Measurements from ENCODE around the gene RBPMS2. TPM values are rescaled to one million over a fixed set of nuclear protein-coding genes. Genes with fewer than 3 reads are reported as not detected.

RBPMS2 gene
- total and polyA plus RNA-seq, 2 of the 4 experiments (the other 2 are of a cell fraction), result 2.8 TPM; not detected in 1

DNA sequence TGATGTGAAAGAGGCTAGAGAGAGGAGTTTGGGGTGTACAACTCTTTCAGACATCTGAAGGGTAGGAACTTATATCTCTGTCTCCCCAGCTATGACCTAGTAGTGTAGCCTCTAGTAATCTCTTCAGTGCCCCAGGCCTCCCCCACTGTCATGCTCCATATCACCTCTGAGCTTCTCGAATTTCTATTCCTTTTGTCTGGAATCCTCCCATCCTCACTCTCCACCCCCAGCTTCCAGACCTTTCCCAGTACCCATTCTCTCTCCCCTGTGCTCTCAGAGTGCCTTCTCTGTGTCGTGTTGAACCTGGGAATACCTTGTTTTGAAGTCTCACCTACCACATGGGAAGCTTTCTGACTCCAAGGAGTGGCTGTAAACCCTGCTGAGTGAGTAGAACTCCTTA, 3.6 kb upstream of the RBPMS2 start:
- DNase-seq, result no peak
- H3K56ac ChIP-seq (ENCODE audit: extremely low read depth, insufficient read depth, low read length), result no peak overlapping the region
- no TSS peak for BruUV-seq (replicated peaks)
- WGBS, 2 experiments (ENCODE audit: extremely low coverage in 2 of 2, insufficient read length in 1 of 2), result 50% methylated on average over 1 of the region's 2 CpGs; no CpG with 5 or more reads in 1 of the 2 experiments
- no peak overlapping the region for H2AK9ac ChIP-seq (replicated peaks; ENCODE audit: low read depth, low read length, poor library complexity)
- ChIA-PET POLR2A (ENCODE audit: unreplicated experiment) (no interaction called here), CTCF (interaction anchor here (0.6 to 1.0 kb wide), 2 partner anchors 30 to 290 kb away, joined by 3 to 4 read pairs; no protein-coding TSS in a partner anchor)
- no peak overlapping the region for H2BK120ac ChIP-seq (ENCODE audit: low read depth, low read length)
- no peak overlapping the region for H3K14ac ChIP-seq (replicated peaks; ENCODE audit: low read depth, low read length)
- peaks cover 3% of the 10 kb centered on the region for H3K9me1 ChIP-seq (ENCODE audit: insufficient read depth, low read length)
- intact Hi-C loops (cut with micrococcal nuclease) (no loop called here), in situ Hi-C loops (cut with MboI; ENCODE audit: low sequenced_read_pairs) (no loop called here), dilution Hi-C loops (cut with HindIII; ENCODE audit: low sequenced_read_pairs, unreplicated experiment) (no loop called here)
- H4K20me1 ChIP-seq (ENCODE audit: insufficient read depth, low read length), result no peaks in the 10 kb centered on the region
- no peaks in the 10 kb centered on the region; the same call in 1 of the 2 replicates for H3K4me1 ChIP-seq (ENCODE audit: control insufficient read depth, insufficient read depth, low read length)
- peaks cover 9% of the 10 kb centered on the region for H3K27me3 ChIP-seq (ENCODE audit: control insufficient read depth, insufficient read depth, low read length)
- no peaks in the 10 kb centered on the region for H3K36me3 ChIP-seq (ENCODE audit: control insufficient read depth, insufficient read depth, low read length)
- peaks cover 0 to 4% of the 10 kb centered on the region in 2 experiments; a peak in 1 of 4 replicates for H3K79me1 ChIP-seq (ENCODE audit: low read depth in 1 of 2, low read length in 2 of 2)
- no peak overlapping the region for H3K18ac ChIP-seq (ENCODE audit: low read depth, low read length)
- no peak overlapping the region for H2BK15ac ChIP-seq (ENCODE audit: low read depth, low read length)
- no peak overlapping the region for H3K4me3 ChIP-seq (ENCODE audit: insufficient read depth, low read depth, low read length)
- no peak overlapping the region for H3K4ac ChIP-seq (ENCODE audit: low read depth, low read length)
- H4K5ac ChIP-seq (ENCODE audit: low read depth, low read length), result no peak overlapping the region
- no peak overlapping the region for H3K23ac ChIP-seq (ENCODE audit: low read depth, low read length)
- H3K9me3 ChIP-seq (ENCODE audit: control insufficient read depth, insufficient read depth, low read length), result no peaks in the 10 kb centered on the region
- H4K8ac ChIP-seq (ENCODE audit: low read depth in 2 of 2, low read length in 2 of 2), result no peak overlapping the region
- H3K27ac ChIP-seq (ENCODE audit: insufficient read depth, low read length), result no peak overlapping the region
- no peak overlapping the region for H2AFZ ChIP-seq (replicated peaks; ENCODE audit: low read length, poor library complexity)
- no peak for ATAC-seq (ENCODE audit: low read depth)
- no peak overlapping the region for H3K9ac ChIP-seq (ENCODE audit: low read depth, low read length)
- H3K4me2 ChIP-seq (ENCODE audit: low read depth, low read length), result no peak overlapping the region
- no peak overlapping the region for H2AK5ac ChIP-seq (ENCODE audit: low read depth, low read length)
- no peak overlapping the region for H2BK20ac ChIP-seq (ENCODE audit: low read depth, low read length)
- H2BK5ac ChIP-seq (ENCODE audit: low read depth, low read length, poor library complexity, severe bottlenecking), result no peak overlapping the region
- H4K91ac ChIP-seq (ENCODE audit: insufficient read depth, low read depth, low read length), result no peak overlapping the region
- TF ChIP-seq MXI1 (IDR thresholded peaks at IDR 0.05; ENCODE audit: borderline replicate concordance, low read depth, low read length), result no peak
- TF ChIP-seq SMC3 (IDR thresholded peaks at IDR 0.05; ENCODE audit: low read depth, low read length), result no peak
- TF ChIP-seq MAZ (IDR thresholded peaks at IDR 0.05; ENCODE audit: borderline replicate concordance, low read depth, low read length), result no peak
- TF ChIP-seq POLR2A (IDR thresholded peaks at IDR 0.05; ENCODE audit: low read depth, low read length), result no peak
- TF ChIP-seq MAFK (IDR thresholded peaks at IDR 0.05; ENCODE audit: low read depth, low read length), result no peak

Measured in IMR-90 (cell line).